Epithelial cell of proximal tubule (primary cell): ENCODE results near the gene FBXO17. TPM values are rescaled to one million over a fixed set of nuclear protein-coding genes. Genes with fewer than 3 reads are reported as not detected.
A peak's percentile ranks its signal among the peaks of the same experiment; 100 is the strongest.

Source experiments
- DNase-seq: peaks from one replicate; pipeline ENCODE4 v3.0.0-alpha.2; 2011; ENCODE audit warnings: low read depth
- H3K4me3 ChIP-seq: 2 replicates; pipeline ENCODE4 v1.5.1; 2011; ENCODE audit warnings: low read depth, mild to moderate bottlenecking, low read length
- total RNA-seq: library from RNA; depleted of rRNA; stranded (reverse); fragments of >200 nt; gene quantifications from 2 replicates; pipeline ENCODE4 v1.2.3, GENCODE V29; 2015
- TF ChIP-seq, protein P1 (sequence below): conservative IDR thresholded peaks from 2 replicates; pipeline ENCODE4 v1.5.1; 2012; ENCODE audit warnings: low read depth, mild to moderate bottlenecking, low read length

FBXO17 gene
- total RNA-seq, 1 donor from 2014 or later: 40.4 TPM

DNA sequence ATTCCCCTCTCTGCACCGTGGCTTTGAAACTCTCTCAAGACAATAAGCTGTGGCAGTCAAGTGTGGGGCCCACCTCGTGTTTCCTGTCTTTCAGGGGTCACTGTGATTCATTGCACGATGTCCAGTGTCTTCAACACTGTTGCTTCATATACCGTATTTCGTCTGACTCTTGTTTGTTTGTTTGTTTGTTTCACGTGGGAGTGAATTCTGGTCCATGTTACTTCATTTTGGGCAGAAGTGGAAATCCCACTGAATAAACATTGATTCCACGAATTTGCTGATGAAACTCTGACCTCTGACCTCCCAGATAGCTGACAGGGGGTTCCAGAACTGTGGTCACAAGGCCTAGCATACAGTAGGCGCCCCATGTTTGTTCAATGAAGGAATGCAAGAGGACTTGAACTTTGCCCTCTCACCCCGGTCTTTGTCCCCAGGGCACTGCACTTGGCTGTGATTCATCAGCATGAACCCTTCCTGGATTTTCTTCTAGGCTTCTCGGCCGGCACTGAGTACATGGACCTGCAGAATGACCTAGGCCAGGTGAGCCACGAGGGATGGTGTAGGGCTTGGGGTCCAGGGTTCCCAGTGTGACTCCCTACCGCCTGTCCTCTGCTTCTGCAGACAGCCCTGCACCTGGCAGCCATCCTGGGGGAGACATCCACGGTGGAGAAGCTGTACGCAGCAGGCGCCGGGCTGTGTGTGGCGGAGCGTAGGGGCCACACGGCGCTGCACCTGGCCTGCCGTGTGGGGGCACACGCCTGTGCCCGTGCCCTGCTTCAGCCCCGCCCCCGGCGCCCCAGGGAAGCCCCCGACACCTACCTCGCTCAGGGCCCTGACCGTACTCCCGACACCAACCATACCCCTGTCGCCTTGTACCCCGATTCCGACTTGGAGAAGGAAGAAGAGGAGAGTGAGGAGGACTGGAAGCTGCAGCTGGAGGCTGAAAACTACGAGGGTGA, 70.7 kb downstream of the FBXO17 start:
- TF ChIP-seq, protein P1, sequence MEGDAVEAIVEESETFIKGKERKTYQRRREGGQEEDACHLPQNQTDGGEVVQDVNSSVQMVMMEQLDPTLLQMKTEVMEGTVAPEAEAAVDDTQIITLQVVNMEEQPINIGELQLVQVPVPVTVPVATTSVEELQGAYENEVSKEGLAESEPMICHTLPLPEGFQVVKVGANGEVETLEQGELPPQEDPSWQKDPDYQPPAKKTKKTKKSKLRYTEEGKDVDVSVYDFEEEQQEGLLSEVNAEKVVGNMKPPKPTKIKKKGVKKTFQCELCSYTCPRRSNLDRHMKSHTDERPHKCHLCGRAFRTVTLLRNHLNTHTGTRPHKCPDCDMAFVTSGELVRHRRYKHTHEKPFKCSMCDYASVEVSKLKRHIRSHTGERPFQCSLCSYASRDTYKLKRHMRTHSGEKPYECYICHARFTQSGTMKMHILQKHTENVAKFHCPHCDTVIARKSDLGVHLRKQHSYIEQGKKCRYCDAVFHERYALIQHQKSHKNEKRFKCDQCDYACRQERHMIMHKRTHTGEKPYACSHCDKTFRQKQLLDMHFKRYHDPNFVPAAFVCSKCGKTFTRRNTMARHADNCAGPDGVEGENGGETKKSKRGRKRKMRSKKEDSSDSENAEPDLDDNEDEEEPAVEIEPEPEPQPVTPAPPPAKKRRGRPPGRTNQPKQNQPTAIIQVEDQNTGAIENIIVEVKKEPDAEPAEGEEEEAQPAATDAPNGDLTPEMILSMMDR: no peak
- H3K4me3 ChIP-seq: no peak overlapping the region
- no peak for DNase-seq

DNA sequence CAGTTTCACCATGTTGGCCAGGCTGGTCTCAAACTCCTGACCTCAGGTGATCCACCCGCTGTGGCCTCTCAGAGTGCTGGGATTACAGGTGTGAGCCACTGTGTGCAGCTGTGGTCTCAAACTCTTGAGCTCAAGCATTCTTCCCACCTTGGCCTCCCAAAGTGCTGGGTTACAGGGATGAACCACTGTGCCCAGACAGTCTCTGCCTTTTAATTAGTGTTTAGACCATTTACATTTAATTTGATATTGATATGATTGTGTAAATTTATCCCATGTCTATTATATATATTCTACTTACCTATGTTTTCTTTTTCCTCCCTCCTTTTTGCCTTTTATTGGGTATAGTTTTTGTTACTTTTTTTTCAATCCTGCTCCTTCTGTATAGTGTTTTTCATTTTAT, 73.9 kb downstream of the FBXO17 start:
- no peak for DNase-seq
- H3K4me3 ChIP-seq: no peak overlapping the region
- TF ChIP-seq, protein P1: no peak

DNA sequence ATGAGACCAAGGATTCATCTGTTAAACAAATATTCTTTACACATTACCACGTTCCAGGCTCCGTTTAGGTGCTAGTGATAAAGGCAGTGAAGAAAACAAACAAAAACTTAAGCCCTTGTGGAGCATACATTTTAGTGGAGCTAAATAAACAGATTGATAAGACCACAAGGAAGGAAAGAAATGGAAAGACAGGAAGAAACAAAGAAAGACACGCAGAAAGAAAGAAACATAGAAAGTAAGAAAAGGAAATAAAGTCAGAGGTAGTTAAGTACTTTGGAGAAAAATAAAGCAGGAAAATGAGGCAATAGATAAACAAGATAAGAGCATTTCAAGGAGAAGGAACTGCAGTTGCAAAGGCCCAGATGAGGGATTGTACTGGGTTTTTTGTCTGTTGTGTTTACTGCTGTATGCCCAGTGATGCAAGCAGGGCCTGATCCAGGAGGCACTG, 74.8 kb downstream of the FBXO17 start:
- DNase-seq: no peak
- TF ChIP-seq, protein P1: no peak
- peak overlapping the region; percentile 83 for H3K4me3 ChIP-seq

DNA sequence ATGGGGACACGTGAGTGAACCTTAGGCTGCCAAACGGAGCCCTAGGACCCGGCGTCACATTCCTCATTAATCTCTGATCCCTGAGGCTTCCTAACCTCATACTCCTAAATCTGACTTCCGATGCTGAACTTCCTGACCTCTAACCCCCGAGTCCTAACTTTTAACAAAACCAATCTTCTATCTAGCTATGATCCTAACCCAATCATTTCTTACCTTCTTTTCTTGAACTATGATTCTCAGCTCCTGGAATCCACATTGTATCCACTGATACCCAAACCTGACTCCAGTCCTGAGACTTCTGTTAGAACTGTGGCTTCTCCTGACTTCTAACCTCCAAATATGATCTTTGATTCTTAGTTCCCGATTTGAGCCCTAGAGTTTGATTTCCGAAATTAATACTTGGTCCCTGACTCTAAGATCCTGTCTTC, 75.3 kb downstream of the FBXO17 start:
- H3K4me3 ChIP-seq: peak overlapping the region; percentile 83
- TF ChIP-seq, protein P1: no peak
- DNase-seq: peak; percentile 19

DNA sequence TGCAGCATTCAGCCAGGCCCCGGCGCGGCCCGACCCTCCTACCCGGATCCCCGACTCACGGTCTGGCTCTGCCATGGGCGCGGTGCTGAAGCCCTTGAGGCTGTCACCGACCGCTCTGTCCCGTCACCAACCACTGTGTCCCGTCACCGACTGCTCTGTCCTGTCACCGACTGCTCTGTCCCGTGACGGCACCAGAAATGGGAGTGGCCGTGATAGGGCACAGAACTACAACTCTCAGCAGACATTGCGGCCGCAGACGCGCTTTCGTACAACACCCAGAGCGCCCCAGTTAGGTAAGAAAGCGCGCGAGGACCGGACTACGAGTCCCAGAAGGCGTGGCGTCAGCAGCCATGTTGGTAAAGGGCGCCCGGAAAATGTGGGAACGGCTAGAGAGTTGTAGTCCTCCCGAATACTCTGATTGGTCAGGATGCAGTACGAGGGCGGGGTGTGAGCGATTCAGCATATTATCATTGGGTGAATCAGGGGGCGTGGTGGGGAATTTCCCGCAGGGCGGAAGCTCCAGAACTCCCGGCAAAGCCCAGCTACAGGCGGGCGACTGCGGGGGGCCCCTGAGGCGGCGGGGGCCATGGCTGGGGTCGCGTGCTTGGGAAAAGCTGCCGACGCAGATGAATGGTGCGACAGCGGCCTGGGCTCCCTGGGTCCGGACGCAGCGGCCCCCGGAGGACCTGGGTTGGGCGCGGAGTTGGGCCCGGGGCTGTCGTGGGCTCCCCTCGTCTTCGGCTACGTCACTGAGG, 75.9 kb downstream of the FBXO17 start, which contains the start of the genes NFKBIB and SIRT2:
TSS of gene NFKBIB (plus strand) at position 523 of the 755 bp plus-strand sequence. CDS start at position 587, 64 bp downstream.
TSS of gene SIRT2 (minus strand) at position 172 of the 755 bp plus-strand sequence. CDS start at position 75, 97 bp downstream.
- peak within 1 kb of the TSS; percentile 83 for H3K4me3 ChIP-seq
- peak; percentile 95 for DNase-seq
- TF ChIP-seq, protein P1: no peak

DNA sequence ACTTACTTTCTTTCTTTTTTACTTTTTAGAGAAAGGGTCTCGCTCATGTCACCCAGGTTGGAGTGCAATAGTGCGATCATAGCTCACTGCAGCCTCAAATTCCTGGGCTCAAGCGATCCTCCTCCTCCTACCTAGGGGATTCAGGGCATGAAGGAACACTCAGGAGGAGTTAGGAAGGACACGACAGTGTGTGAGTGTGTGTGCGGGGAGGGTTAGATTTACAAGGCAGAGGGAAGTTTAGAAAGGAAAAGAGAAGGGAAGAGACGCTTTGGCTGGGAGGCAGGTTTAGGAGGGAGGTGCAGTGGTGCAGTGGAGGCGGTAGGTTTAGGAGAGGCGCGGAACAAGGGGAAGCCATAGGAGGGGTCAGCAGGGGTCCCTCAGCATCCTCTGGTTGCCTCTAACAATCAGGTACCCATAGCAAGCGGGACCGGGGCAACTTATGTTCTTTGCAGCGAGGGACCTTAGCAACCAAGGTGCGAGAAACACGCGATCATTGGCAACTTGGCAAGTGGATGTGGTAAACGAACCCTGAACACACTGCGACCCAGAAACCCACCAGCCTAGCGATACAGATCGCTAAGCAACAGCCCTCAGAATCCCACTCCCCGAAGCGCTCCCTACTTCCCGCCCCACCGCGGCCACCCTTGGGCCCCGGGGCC, 76.6 kb downstream of the FBXO17 start:
- H3K4me3 ChIP-seq: peak overlapping the region; percentile 83
- TF ChIP-seq, protein P1: no peak
- DNase-seq: no peak
